Immature natural killer cell (primary cell): ENCODE measurements around the gene PLOD2. TPM values are rescaled to one million over a fixed set of nuclear protein-coding genes. Genes with fewer than 3 reads are reported as not detected.

Experiments
- DNase-seq, 3 donors: peaks; one replicate each; pipeline ENCODE4 v3.0.0; 2022; ENCODE audit warnings: mixed read lengths in 1 of 3
- H3K27ac Mint-ChIP-seq, 6 donors: one replicate each; pipeline ENCODE4 v1.8.0; 2020; ENCODE audit warnings: mixed read lengths in 6 of 6, mild to moderate bottlenecking in 5 of 6, inconsistent platforms in 4 of 6, moderate library complexity in 3 of 6
- H3K27me3 Mint-ChIP-seq, 3 donors: one replicate each; pipeline ENCODE4 v1.8.0; 2020 to 2021; ENCODE audit warnings: low read depth in 3 of 3, mild to moderate bottlenecking in 3 of 3, mixed read lengths in 3 of 3, moderate library complexity in 3 of 3, inconsistent platforms in 1 of 3
- H3K36me3 Mint-ChIP-seq, 3 donors: one replicate each; pipeline ENCODE4 v1.8.0; 2020; ENCODE audit warnings: mixed read lengths in 3 of 3, inconsistent platforms in 2 of 3, mild to moderate bottlenecking in 2 of 3
- H3K4me1 Mint-ChIP-seq, 2 donors: one replicate each; pipeline ENCODE4 v1.8.0; 2020; ENCODE audit warnings: inconsistent platforms in 2 of 2, mild to moderate bottlenecking in 2 of 2, mixed read lengths in 2 of 2, moderate library complexity in 1 of 2
- H3K4me3 Mint-ChIP-seq, 5 donors: one replicate each; pipeline ENCODE4 v1.8.0; 2020; ENCODE audit warnings: mild to moderate bottlenecking in 5 of 5, mixed read lengths in 5 of 5, inconsistent platforms in 3 of 5, moderate library complexity in 3 of 5
- H3K9me3 Mint-ChIP-seq, 6 donors: one replicate each; pipeline ENCODE4 v1.8.0; 2020; ENCODE audit warnings: mild to moderate bottlenecking in 6 of 6, mixed read lengths in 6 of 6, inconsistent platforms in 4 of 6, moderate library complexity in 3 of 6
- polyA plus RNA-seq, 3 donors: library from polyadenylated mRNA; unstranded; fragments of 300-500 nt; fragmentation: Illumina TruSeq; gene quantifications; one replicate each; pipeline ENCODE4 v1.2.3, GENCODE V29; 2021

The PLOD2 gene
- polyA plus RNA-seq, 3 donors from 2014 or later: not detected

DNA sequence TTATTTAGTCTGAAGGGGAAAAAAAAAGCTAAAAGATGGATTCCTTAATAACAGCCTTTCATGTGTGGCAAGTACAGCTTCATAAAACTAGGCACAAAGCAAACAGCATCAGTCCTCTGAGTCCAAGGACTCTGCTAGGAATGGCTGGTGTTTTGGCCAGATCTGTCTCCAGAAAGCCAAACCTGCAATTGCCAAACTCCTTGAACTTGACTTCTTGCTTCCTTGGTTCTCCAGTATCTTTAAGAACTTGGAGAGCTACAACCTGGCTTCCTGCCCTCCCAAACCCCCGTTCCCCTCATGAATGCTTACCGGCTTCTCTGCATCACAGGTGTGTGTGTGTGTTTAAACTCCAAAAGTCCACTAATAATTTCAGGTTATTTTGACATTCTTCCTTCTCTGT, 1.6 kb upstream of the PLOD2 start:
- no peak for DNase-seq
- Mint-ChIP-seq H3K36me3 (peaks cover 0 to 4% (median 4%) of the 10 kb centered on the region in 3 donors), H3K27me3 (peaks cover 11 to 19% (median 14%) of the 10 kb centered on the region in 3 donors), H3K27ac (no peak overlapping the region), H3K9me3 (peaks cover 0 to 17% (median 5%) of the 10 kb centered on the region in 6 donors), H3K4me3 (peak overlapping the region in 1 of 5 donors; percentile 0), H3K4me1 (peaks cover 4 to 16% of the 10 kb centered on the region in 2 donors)

GRCh38 chr3:146161663-146162002, 649 bp upstream of the PLOD2 start:
- no peak overlapping the region for H3K27ac Mint-ChIP-seq
- peaks cover 0 to 4% (median 4%) of the 10 kb centered on the region in 3 donors for H3K36me3 Mint-ChIP-seq
- H3K4me3 Mint-ChIP-seq: peak overlapping the region; percentile 27 to 61 (median 39)
- H3K27me3 Mint-ChIP-seq: peaks cover 11 to 19% (median 14%) of the 10 kb centered on the region in 3 donors
- DNase-seq: no peak
- H3K9me3 Mint-ChIP-seq: peaks cover 0 to 17% (median 6%) of the 10 kb centered on the region in 6 donors
- H3K4me1 Mint-ChIP-seq: peaks cover 4 to 16% of the 10 kb centered on the region in 2 donors

GRCh38 chr3:146160321-146160963, 542 bp downstream of the PLOD2 start:
- Mint-ChIP-seq H3K36me3 (peaks cover 0 to 4% (median 4%) of the 10 kb centered on the region in 3 donors), H3K4me3 (peak overlapping the region; percentile 52 to 75 (median 59)), H3K27me3 (peaks cover 14 to 19% (median 14%) of the 10 kb centered on the region in 3 donors), H3K9me3 (peaks cover 0 to 17% (median 8%) of the 10 kb centered on the region in 6 donors), H3K4me1 (peaks cover 4 to 16% of the 10 kb centered on the region in 2 donors), H3K27ac (no peak overlapping the region)
- DNase-seq: no peak

DNA sequence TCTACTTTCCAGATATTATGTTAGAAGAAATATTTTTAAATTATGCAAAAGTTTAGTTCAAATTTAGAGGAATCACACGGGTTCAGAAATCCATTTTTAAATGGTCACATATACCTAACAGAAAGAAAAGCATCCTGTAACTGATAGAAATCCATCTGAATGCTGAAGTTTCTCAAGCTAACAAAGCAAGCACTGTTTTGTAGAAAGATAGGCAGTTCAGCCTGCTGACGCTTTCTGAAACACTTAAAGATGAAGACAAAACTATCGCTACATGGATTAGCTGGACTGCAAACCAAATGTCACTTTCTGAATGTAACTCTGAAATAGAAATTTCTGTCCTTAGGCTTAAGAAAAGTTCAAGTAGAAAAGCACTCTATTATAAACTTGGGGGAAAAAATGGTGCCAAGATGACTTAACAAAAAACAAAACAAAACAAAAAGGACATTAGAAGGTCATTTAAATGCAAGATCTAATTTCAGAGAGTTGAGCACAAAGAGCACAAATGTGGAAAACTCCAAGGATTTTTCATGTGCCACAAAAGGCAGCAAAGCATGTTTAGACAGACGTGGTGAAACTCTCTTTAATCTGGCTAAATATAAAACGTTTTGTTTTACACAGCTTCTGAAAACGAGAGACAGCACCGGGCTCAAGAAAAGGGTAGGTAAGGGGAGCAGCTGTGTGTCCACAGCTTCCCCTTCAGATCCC, 1.2 kb downstream of the PLOD2 start:
- Mint-ChIP-seq H3K27me3 (peaks cover 12 to 19% (median 14%) of the 10 kb centered on the region in 3 donors), H3K4me1 (peaks cover 4 to 16% of the 10 kb centered on the region in 2 donors), H3K9me3 (peaks cover 0 to 17% (median 8%) of the 10 kb centered on the region in 6 donors), H3K4me3 (peak overlapping the region; percentile 15 to 75 (median 59)), H3K27ac (no peak overlapping the region), H3K36me3 (peaks cover 0 to 4% (median 4%) of the 10 kb centered on the region in 3 donors)
- DNase-seq: no peak

- H3K9me3 Mint-ChIP-seq: peaks cover 0 to 17% (median 8%) of the 10 kb centered on the region in 6 donors
- H3K4me3 Mint-ChIP-seq: no peak overlapping the region
- H3K4me1 Mint-ChIP-seq: peaks cover 4 to 16% of the 10 kb centered on the region in 2 donors
- no peak for DNase-seq
- peaks cover 12 to 19% (median 12%) of the 10 kb centered on the region in 3 donors for H3K27me3 Mint-ChIP-seq
- H3K36me3 Mint-ChIP-seq: peaks cover 0 to 4% (median 4%) of the 10 kb centered on the region in 3 donors
- no peak overlapping the region for H3K27ac Mint-ChIP-seq
Measured at GRCh38 chr3:146159037-146159436, 1.9 kb downstream of the PLOD2 start.

DNA sequence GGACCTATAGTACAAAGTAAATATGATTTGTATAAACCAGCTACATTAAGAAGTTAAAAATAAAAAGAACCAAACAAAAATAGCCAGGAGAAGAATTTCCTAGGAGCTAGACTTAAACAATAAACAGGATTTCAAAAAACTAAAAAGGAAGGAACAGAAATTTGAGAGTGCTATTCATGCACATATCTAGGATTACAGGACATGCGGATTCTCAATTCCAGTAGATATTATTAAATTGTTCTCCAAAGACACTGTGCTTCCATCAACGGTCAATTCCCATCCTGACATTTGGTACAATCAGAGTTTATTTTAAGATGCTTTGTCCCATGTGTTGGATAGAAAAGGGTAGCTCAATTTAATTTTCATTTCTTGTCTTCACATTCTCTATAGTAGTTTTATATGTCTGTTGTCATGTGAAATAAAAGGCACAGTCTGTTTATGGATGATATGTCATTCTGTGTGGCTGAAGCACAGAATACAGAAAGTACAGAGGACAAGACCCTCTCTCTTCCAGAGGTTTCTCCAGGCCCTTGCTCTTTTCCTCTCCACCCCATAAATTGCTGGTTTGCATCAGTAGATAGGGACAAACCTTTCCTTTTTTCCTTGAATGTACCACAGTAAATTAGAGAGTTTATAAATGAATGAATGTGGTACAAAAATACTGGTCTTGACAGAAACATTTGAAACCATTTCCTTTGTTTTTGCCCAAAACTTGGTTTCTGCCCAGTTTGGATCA, 3.5 kb downstream of the PLOD2 start:
- peaks cover 0 to 17% (median 6%) of the 10 kb centered on the region in 6 donors for H3K9me3 Mint-ChIP-seq
- peaks cover 8 to 14% (median 9%) of the 10 kb centered on the region in 3 donors for H3K27me3 Mint-ChIP-seq
- no peaks in the 10 kb centered on the region for H3K36me3 Mint-ChIP-seq
- peaks cover 4 to 16% of the 10 kb centered on the region in 2 donors for H3K4me1 Mint-ChIP-seq
- DNase-seq: no peak
- no peak overlapping the region for H3K27ac Mint-ChIP-seq
- no peak overlapping the region for H3K4me3 Mint-ChIP-seq

DNA sequence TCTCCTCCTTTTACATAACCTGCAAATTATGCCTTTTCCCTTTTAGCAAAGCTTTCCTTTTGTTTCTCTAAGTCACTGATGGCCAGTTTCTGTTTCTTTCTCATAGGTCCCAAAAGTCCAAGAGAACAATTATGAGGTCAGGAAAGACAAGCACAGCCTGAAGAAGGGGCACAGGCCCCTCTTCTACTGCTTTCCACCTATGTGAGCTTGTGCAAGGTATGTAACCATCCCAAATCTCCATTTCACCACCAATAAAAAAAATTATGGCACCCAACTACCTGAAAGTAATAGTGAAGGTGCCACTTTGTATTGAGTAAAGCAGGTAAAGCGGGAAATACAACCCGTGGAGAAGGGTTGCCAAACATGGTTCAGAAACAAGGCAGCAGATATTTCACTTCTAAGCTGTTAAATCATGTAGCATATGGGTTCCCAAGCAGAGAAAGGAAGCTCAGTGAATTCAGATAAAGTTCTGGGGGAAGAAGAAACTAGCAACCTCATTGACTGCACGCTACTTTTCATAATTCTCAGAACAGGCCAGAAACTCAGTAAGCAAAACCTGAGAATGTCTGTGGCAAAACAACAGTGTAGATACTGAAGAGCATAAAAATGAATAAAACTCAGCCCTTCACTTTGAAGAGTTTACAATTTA, 4.2 kb downstream of the PLOD2 start:
- H3K9me3 Mint-ChIP-seq: peaks cover 0 to 13% (median 6%) of the 10 kb centered on the region in 6 donors
- H3K4me3 Mint-ChIP-seq: no peak overlapping the region
- peaks cover 8 to 9% (median 9%) of the 10 kb centered on the region in 3 donors for H3K27me3 Mint-ChIP-seq
- no peak overlapping the region for H3K27ac Mint-ChIP-seq
- H3K36me3 Mint-ChIP-seq: no peaks in the 10 kb centered on the region
- no peak for DNase-seq
- peaks cover 4 to 12% of the 10 kb centered on the region in 2 donors for H3K4me1 Mint-ChIP-seq

- no peak overlapping the region for H3K4me3 Mint-ChIP-seq
Measured at GRCh38 chr3:146156095-146156494, 4.9 kb downstream of the PLOD2 start.

DNA sequence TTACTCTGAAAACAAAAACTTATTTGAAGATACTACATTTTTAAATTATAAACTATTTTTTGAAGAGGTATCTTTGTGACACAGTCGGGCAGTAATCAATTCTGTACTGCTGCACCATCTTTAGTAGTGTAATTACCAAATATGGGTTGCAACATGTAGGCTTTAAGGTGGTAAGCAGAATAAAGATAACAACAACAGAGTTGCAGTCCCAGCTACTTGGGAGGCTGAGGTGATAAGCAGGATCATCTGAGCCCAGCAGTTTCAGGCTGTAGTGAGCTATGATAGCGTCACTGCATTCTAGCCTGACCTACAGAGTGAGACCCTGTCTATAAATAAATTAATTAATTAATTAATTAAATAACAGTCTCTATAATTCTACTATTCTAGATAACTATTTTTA, 6.0 kb downstream of the PLOD2 start:
- Mint-ChIP-seq H3K4me3 (no peak overlapping the region), H3K27ac (no peak overlapping the region), H3K4me1 (peaks cover 0 to 3% of the 10 kb centered on the region in 2 donors), H3K9me3 (peaks cover 0 to 11% (median 3%) of the 10 kb centered on the region in 6 donors), H3K27me3 (peaks cover 3 to 5% (median 3%) of the 10 kb centered on the region in 3 donors), H3K36me3 (no peaks in the 10 kb centered on the region)
- no peak for DNase-seq

More at GRCh38 chr3:146156095-146156494, 4.9 kb downstream of the PLOD2 start:
- no peak for DNase-seq
- H3K9me3 Mint-ChIP-seq: peaks cover 0 to 11% (median 6%) of the 10 kb centered on the region in 6 donors
- no peak overlapping the region for H3K27ac Mint-ChIP-seq
- no peaks in the 10 kb centered on the region for H3K36me3 Mint-ChIP-seq
- H3K27me3 Mint-ChIP-seq: peaks cover 6 to 7% (median 6%) of the 10 kb centered on the region in 3 donors
- H3K4me1 Mint-ChIP-seq: peaks cover 2 to 8% of the 10 kb centered on the region in 2 donors

DNA sequence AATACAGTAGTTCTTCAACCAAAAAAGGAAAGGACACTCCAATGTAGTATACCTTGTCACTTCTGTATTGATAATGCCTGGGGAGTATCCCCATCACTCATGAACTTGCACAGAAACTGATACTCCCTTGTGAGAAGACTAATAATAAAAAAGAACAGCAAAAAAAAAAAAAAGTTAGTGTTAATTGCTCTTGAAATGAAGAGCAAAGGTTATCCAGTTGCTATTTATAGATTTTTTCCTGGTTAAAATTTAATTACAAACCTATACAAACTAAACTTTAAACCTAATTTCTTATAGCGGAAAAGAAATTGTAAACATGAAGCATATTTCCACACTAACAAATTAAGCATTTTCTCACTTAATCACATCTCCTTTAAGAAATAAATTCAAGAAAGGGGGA, 6.7 kb downstream of the PLOD2 start:
- peaks cover 0 to 3% (median 2%) of the 10 kb centered on the region in 3 donors for H3K27me3 Mint-ChIP-seq
- no peaks in the 10 kb centered on the region for H3K36me3 Mint-ChIP-seq
- no peaks in the 10 kb centered on the region for H3K4me1 Mint-ChIP-seq
- H3K9me3 Mint-ChIP-seq: peaks cover 0 to 13% (median 0%) of the 10 kb centered on the region in 6 donors
- DNase-seq: no peak
- H3K27ac Mint-ChIP-seq: no peak overlapping the region
- no peak overlapping the region for H3K4me3 Mint-ChIP-seq

DNA sequence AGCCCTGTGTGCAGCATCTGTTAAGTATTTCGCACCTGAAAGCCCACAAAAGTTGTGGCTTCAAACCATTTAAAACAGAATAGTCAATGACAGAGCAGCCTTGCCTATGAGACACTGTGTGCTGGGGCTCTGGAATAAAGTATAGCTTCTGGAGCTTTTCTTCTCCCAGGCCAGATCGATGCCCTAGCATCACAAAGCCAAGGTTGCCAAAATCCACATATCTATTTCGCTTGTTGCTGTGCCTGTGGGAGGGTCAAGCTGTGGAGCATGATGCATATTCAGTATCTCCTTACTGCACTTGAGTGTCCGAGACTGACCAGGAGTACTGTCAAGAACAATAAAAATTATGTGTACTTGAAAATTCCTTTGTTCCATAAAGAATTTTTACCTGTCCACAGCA, 7.6 kb downstream of the PLOD2 start:
- Mint-ChIP-seq H3K27ac (no peak overlapping the region), H3K4me1 (no peaks in the 10 kb centered on the region), H3K27me3 (peaks cover 0 to 3% (median 2%) of the 10 kb centered on the region in 3 donors), H3K4me3 (no peak overlapping the region), H3K36me3 (no peaks in the 10 kb centered on the region), H3K9me3 (peaks cover 0 to 15% (median 0%) of the 10 kb centered on the region in 6 donors)
- no peak for DNase-seq

DNA sequence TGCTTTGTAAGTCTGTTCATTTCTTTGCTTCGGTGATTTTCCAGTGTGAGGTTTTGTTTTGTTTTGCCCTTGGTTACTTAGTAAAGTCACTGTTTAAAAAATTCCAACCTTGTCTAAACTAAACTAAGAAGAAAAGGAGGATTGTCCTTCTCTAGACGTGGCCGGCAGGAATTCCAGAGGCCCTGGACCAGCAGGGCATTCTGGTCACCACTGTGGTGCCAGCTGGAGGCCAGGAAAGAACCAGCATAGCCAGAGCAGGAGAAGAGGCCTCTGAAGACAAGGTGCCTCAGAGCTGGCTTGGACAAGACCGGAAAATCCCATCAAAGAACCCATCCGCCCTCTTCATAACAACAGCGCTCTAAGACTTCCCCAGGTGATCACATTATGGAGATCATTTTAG, 8.2 kb downstream of the PLOD2 start:
- Mint-ChIP-seq H3K36me3 (no peaks in the 10 kb centered on the region), H3K27ac (no peak overlapping the region), H3K4me1 (no peaks in the 10 kb centered on the region), H3K9me3 (peaks cover 0 to 15% (median 0%) of the 10 kb centered on the region in 6 donors), H3K4me3 (no peak overlapping the region), H3K27me3 (peaks cover 0 to 3% (median 2%) of the 10 kb centered on the region in 3 donors)
- DNase-seq: no peak

- no peak overlapping the region for H3K4me3 Mint-ChIP-seq
- no peaks in the 10 kb centered on the region for H3K36me3 Mint-ChIP-seq
- H3K4me1 Mint-ChIP-seq: no peaks in the 10 kb centered on the region
- H3K27me3 Mint-ChIP-seq: peaks cover 0 to 4% (median 0%) of the 10 kb centered on the region in 3 donors
- peaks cover 0 to 8% (median 0%) of the 10 kb centered on the region in 6 donors for H3K9me3 Mint-ChIP-seq
- no peak for DNase-seq
- H3K27ac Mint-ChIP-seq: no peak overlapping the region
Measured at GRCh38 chr3:146148468-146148931, 12.5 kb downstream of the PLOD2 start.
